Ovary (tissue), 3 donors: ENCODE results near the gene SREBF2.

ENCODE experiments used
- EP300 ChIP-seq: sonication (generic); formaldehyde crosslinking; IDR thresholded peaks from one replicate; pipeline ENCODE4 v1.6.1; 2017; ENCODE audit warnings: antibody characterized with exemption
- POLR2A ChIP-seq: fragments of 450-650 bp; IDR thresholded peaks from one replicate; pipeline ENCODE4 v1.6.1; 2017; ENCODE audit warnings: antibody characterized with exemption, mild to moderate bottlenecking, moderate library complexity
- TF ChIP-seq, protein P1 (sequence below), 3 donors: fragments of 450-650 bp in 2 of 3; fragments of 200-600 bp in 1 of 3; IDR thresholded peaks; one replicate each; pipeline versions ENCODE4 v1.5.1 to v1.8.0; 2016 to 2022; ENCODE audit warnings: antibody characterized with exemption in 3 of 3, mild to moderate bottlenecking in 1 of 3
- donor health status: DM: no; HTN: no; CAD: no.

DNA sequence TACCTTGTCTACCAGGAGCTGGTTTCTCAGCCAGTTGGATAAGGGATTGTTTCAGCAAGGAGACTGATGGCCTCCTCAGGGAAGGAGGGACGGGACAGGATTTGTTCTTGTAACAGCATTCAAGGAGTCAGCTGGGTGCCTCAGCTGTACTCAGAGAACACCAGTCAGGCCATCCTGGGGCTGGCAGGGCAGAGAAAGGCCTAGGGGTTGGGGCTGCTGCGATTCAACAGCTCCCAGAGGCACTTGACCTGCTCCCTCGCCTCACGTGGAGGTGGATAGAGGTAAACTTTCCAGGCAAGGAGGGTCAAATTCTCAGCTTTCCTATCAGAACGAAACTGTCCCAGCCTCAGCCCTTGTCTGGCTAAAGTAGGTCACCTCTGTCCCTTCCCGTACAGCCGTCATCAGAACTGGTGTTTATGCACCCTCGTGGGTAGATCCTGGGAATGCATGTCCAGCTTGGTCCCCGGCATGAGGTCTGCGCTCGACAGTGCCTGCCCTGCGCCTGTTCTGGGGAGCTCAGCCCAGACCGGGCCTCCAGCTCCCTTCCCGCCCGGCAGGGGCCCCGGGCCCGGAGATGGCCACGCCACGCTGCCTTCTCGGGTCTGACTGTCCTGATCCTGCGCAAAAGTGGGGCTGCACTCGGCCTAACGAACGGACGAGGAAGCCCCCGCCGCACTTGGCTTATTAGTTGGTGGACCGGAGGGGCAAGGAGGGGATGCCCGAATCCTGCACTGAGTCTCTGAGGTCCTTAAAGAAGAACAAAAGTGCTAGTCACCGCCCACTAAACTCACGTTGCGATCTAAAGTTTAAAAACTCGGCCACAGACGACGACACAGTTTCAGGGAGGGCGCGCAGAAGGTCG is 33.2 kb upstream of the SREBF2 start:
- TF ChIP-seq, protein P1, sequence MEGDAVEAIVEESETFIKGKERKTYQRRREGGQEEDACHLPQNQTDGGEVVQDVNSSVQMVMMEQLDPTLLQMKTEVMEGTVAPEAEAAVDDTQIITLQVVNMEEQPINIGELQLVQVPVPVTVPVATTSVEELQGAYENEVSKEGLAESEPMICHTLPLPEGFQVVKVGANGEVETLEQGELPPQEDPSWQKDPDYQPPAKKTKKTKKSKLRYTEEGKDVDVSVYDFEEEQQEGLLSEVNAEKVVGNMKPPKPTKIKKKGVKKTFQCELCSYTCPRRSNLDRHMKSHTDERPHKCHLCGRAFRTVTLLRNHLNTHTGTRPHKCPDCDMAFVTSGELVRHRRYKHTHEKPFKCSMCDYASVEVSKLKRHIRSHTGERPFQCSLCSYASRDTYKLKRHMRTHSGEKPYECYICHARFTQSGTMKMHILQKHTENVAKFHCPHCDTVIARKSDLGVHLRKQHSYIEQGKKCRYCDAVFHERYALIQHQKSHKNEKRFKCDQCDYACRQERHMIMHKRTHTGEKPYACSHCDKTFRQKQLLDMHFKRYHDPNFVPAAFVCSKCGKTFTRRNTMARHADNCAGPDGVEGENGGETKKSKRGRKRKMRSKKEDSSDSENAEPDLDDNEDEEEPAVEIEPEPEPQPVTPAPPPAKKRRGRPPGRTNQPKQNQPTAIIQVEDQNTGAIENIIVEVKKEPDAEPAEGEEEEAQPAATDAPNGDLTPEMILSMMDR (IDR thresholded peaks at IDR 0.05), result no peak
- TF ChIP-seq POLR2A, result no peak
- TF ChIP-seq EP300, result no peak
